ENCODE measurements around the gene C4BPB.

The C4BPB gene

GRCh38 chr1:207047505-207047904 is 41.2 kb upstream of the C4BPB start:
- no peak overlapping the region for H2AK5ac ChIP-seq (ENCODE audit: low read length)
- no peak overlapping the region for H2BK15ac ChIP-seq (replicated peaks; ENCODE audit: low read depth)
- no peaks in the 10 kb centered on the region for H3K4me1 ChIP-seq (ENCODE audit: control insufficient read depth, low read depth, low read length)
- no peak overlapping the region for H3K18ac ChIP-seq (ENCODE audit: low read length)
- no peaks in the 10 kb centered on the region for H3K27me3 ChIP-seq (ENCODE audit: insufficient read depth, low read length, poor library complexity)
- H3K4ac ChIP-seq (ENCODE audit: low read depth, low read length): no peak overlapping the region
- H4K8ac ChIP-seq (ENCODE audit: low read depth, low read length): no peak overlapping the region
- peaks cover 26% of the 10 kb centered on the region for H3K79me2 ChIP-seq (ENCODE audit: control insufficient read depth, insufficient read depth, low read length)
- H2BK5ac ChIP-seq (ENCODE audit: low read length): no peak overlapping the region
- no peak overlapping the region for H3K23ac ChIP-seq (ENCODE audit: low read length)
- no peak overlapping the region for H3K56ac ChIP-seq (ENCODE audit: low read length)
- H3K9ac ChIP-seq (ENCODE audit: low read length): no peak overlapping the region
- H4K5ac ChIP-seq (ENCODE audit: low read length): no peak overlapping the region
- no peak overlapping the region for H3K4me2 ChIP-seq (ENCODE audit: low read length)
- DNase-seq: no peak
- H3K36me3 ChIP-seq (ENCODE audit: control insufficient read depth, insufficient read depth, low read length): peaks cover 3% of the 10 kb centered on the region
- WGBS (ENCODE audit: extremely low coverage, insufficient coverage, low lambda C conversion rate): no CpG with 5 or more reads among the region's 1 CpG
- H3K27ac ChIP-seq (ENCODE audit: low read depth, low read length): no peak overlapping the region
- no peak overlapping the region for H3K4me3 ChIP-seq (ENCODE audit: low read length)
- no peak overlapping the region for H2BK120ac ChIP-seq (ENCODE audit: low read depth, low read length)
- peaks cover 3% of the 10 kb centered on the region for H3K79me1 ChIP-seq (ENCODE audit: low read length)

- peaks cover 26% of the 10 kb centered on the region for H3K79me2 ChIP-seq (ENCODE audit: control insufficient read depth, insufficient read depth, low read length)
- H3K79me1 ChIP-seq (ENCODE audit: low read length): peaks cover 3% of the 10 kb centered on the region
- H3K4ac ChIP-seq (ENCODE audit: low read depth, low read length): no peak overlapping the region
- H2AK5ac ChIP-seq (ENCODE audit: low read length): no peak overlapping the region
- no peak overlapping the region for H2BK5ac ChIP-seq (ENCODE audit: low read length)
- no peak overlapping the region for H3K23ac ChIP-seq (ENCODE audit: low read length)
- no peak overlapping the region for H3K56ac ChIP-seq (ENCODE audit: low read length)
- no peaks in the 10 kb centered on the region for H3K27me3 ChIP-seq (ENCODE audit: insufficient read depth, low read length, poor library complexity)
- no peak overlapping the region for H3K4me2 ChIP-seq (ENCODE audit: low read length)
- no peaks in the 10 kb centered on the region for H3K4me1 ChIP-seq (ENCODE audit: control insufficient read depth, low read depth, low read length)
- H3K27ac ChIP-seq (ENCODE audit: low read depth, low read length): no peak overlapping the region
- H3K18ac ChIP-seq (ENCODE audit: low read length): no peak overlapping the region
- H2BK120ac ChIP-seq (ENCODE audit: low read depth, low read length): no peak overlapping the region
- H3K36me3 ChIP-seq (ENCODE audit: control insufficient read depth, insufficient read depth, low read length): peaks cover 3% of the 10 kb centered on the region
- WGBS (ENCODE audit: extremely low coverage, insufficient coverage, low lambda C conversion rate): no CpG with 5 or more reads among the region's 6 CpGs
- no peak overlapping the region for H3K4me3 ChIP-seq (ENCODE audit: low read length)
- H4K8ac ChIP-seq (ENCODE audit: low read depth, low read length): no peak overlapping the region
- no peak overlapping the region for H4K5ac ChIP-seq (ENCODE audit: low read length)
- no peak overlapping the region for H3K9ac ChIP-seq (ENCODE audit: low read length)
- no peak for DNase-seq
- no peak overlapping the region for H2BK15ac ChIP-seq (replicated peaks; ENCODE audit: low read depth)
Observed at GRCh38 chr1:207048041-207048440, 40.6 kb upstream of the C4BPB start.

- Histone ChIP-seq H3K27me3 (ENCODE audit: insufficient read depth, low read length, poor library complexity) (no peaks in the 10 kb centered on the region), H4K8ac (ENCODE audit: low read depth, low read length) (no peak overlapping the region), H3K79me1 (ENCODE audit: low read length) (peaks cover 3% of the 10 kb centered on the region), H3K23ac (ENCODE audit: low read length) (no peak overlapping the region), H3K4me3 (ENCODE audit: low read length) (no peak overlapping the region), H3K79me2 (ENCODE audit: control insufficient read depth, insufficient read depth, low read length) (peaks cover 26% of the 10 kb centered on the region), H2BK15ac (replicated peaks; ENCODE audit: low read depth) (no peak overlapping the region), H2AK5ac (ENCODE audit: low read length) (no peak overlapping the region), H3K18ac (ENCODE audit: low read length) (no peak overlapping the region), H4K5ac (ENCODE audit: low read length) (no peak overlapping the region), H3K4me2 (ENCODE audit: low read length) (no peak overlapping the region), H3K4me1 (ENCODE audit: control insufficient read depth, low read depth, low read length) (no peaks in the 10 kb centered on the region), H3K36me3 (ENCODE audit: control insufficient read depth, insufficient read depth, low read length) (peaks cover 3% of the 10 kb centered on the region), H3K4ac (ENCODE audit: low read depth, low read length) (no peak overlapping the region), H3K9ac (ENCODE audit: low read length) (no peak overlapping the region), H2BK120ac (ENCODE audit: low read depth, low read length) (no peak overlapping the region), H3K56ac (ENCODE audit: low read length) (no peak overlapping the region), H2BK5ac (ENCODE audit: low read length) (no peak overlapping the region), H3K27ac (ENCODE audit: low read depth, low read length) (no peak overlapping the region)
- WGBS (ENCODE audit: extremely low coverage, insufficient coverage, low lambda C conversion rate): no CpG with 5 or more reads among the region's 4 CpGs
- DNase-seq: no peak
Observed at GRCh38 chr1:207049054-207049453, 39.6 kb upstream of the C4BPB start.

GRCh38 chr1:207049514-207049913 is 39.1 kb upstream of the C4BPB start:
- H3K4me2 ChIP-seq (ENCODE audit: low read length): peak overlapping the region; percentile 8
- no peak overlapping the region for H2BK15ac ChIP-seq (replicated peaks; ENCODE audit: low read depth)
- no peak overlapping the region for H4K5ac ChIP-seq (ENCODE audit: low read length)
- no peak overlapping the region for H3K23ac ChIP-seq (ENCODE audit: low read length)
- peaks cover 3% of the 10 kb centered on the region for H3K36me3 ChIP-seq (ENCODE audit: control insufficient read depth, insufficient read depth, low read length)
- H3K79me1 ChIP-seq (ENCODE audit: low read length): peaks cover 3% of the 10 kb centered on the region
- no peak overlapping the region for H2AK5ac ChIP-seq (ENCODE audit: low read length)
- H2BK120ac ChIP-seq (ENCODE audit: low read depth, low read length): no peak overlapping the region
- no peak overlapping the region for H3K56ac ChIP-seq (ENCODE audit: low read length)
- H3K4ac ChIP-seq (ENCODE audit: low read depth, low read length): no peak overlapping the region
- no peak overlapping the region for H3K18ac ChIP-seq (ENCODE audit: low read length)
- no peak overlapping the region for H3K27ac ChIP-seq (ENCODE audit: low read depth, low read length)
- no peak overlapping the region for H3K4me3 ChIP-seq (ENCODE audit: low read length)
- H4K8ac ChIP-seq (ENCODE audit: low read depth, low read length): no peak overlapping the region
- no peaks in the 10 kb centered on the region for H3K4me1 ChIP-seq (ENCODE audit: control insufficient read depth, low read depth, low read length)
- no peaks in the 10 kb centered on the region for H3K27me3 ChIP-seq (ENCODE audit: insufficient read depth, low read length, poor library complexity)
- peaks cover 26% of the 10 kb centered on the region for H3K79me2 ChIP-seq (ENCODE audit: control insufficient read depth, insufficient read depth, low read length)
- no peak overlapping the region for H2BK5ac ChIP-seq (ENCODE audit: low read length)
- no peak for DNase-seq
- peak overlapping the region; percentile 32 for H3K9ac ChIP-seq (ENCODE audit: low read length)
- no CpG with 5 or more reads among the region's 8 CpGs for WGBS (ENCODE audit: extremely low coverage, insufficient coverage, low lambda C conversion rate)

GRCh38 chr1:207049974-207050391 is 38.7 kb upstream of the C4BPB start:
- Histone ChIP-seq H3K4me2 (ENCODE audit: low read length) (peak overlapping the region; percentile 56), H3K4ac (ENCODE audit: low read depth, low read length) (no peak overlapping the region), H3K9ac (ENCODE audit: low read length) (peak overlapping the region; percentile 92), H3K56ac (ENCODE audit: low read length) (peak overlapping the region; percentile 93), H3K79me1 (ENCODE audit: low read length) (peaks cover 3% of the 10 kb centered on the region), H2BK15ac (replicated peaks; ENCODE audit: low read depth) (no peak overlapping the region), H2BK120ac (ENCODE audit: low read depth, low read length) (no peak overlapping the region), H3K18ac (ENCODE audit: low read length) (no peak overlapping the region), H3K4me3 (ENCODE audit: low read length) (peak overlapping the region; percentile 75), H3K36me3 (ENCODE audit: control insufficient read depth, insufficient read depth, low read length) (peaks cover 3% of the 10 kb centered on the region), H3K27ac (ENCODE audit: low read depth, low read length) (peak overlapping the region; percentile 87), H3K4me1 (ENCODE audit: control insufficient read depth, low read depth, low read length) (no peaks in the 10 kb centered on the region), H2BK5ac (ENCODE audit: low read length) (no peak overlapping the region), H3K79me2 (ENCODE audit: control insufficient read depth, insufficient read depth, low read length) (peaks cover 26% of the 10 kb centered on the region), H2AK5ac (ENCODE audit: low read length) (no peak overlapping the region), H4K8ac (ENCODE audit: low read depth, low read length) (no peak overlapping the region), H4K5ac (ENCODE audit: low read length) (no peak overlapping the region), H3K23ac (ENCODE audit: low read length) (no peak overlapping the region), H3K27me3 (ENCODE audit: insufficient read depth, low read length, poor library complexity) (no peaks in the 10 kb centered on the region)
- WGBS (ENCODE audit: extremely low coverage, insufficient coverage, low lambda C conversion rate): no CpG with 5 or more reads among the region's 6 CpGs
- peak; percentile 63 for DNase-seq

GRCh38 chr1:207050480-207051190 is 38.0 kb upstream of the C4BPB start:
- Histone ChIP-seq H3K27ac (ENCODE audit: low read depth, low read length) (peak overlapping the region; percentile 87), H3K9ac (ENCODE audit: low read length) (peak overlapping the region; percentile 92), H3K79me2 (ENCODE audit: control insufficient read depth, insufficient read depth, low read length) (peaks cover 25% of the 10 kb centered on the region), H3K56ac (ENCODE audit: low read length) (peak overlapping the region; percentile 93), H3K79me1 (ENCODE audit: low read length) (peaks cover 3% of the 10 kb centered on the region), H3K4me2 (ENCODE audit: low read length) (peak overlapping the region; percentile 59), H3K36me3 (ENCODE audit: control insufficient read depth, insufficient read depth, low read length) (peaks cover 3% of the 10 kb centered on the region), H3K4me1 (ENCODE audit: control insufficient read depth, low read depth, low read length) (no peaks in the 10 kb centered on the region), H2BK5ac (ENCODE audit: low read length) (no peak overlapping the region), H3K23ac (ENCODE audit: low read length) (no peak overlapping the region), H3K4ac (ENCODE audit: low read depth, low read length) (peak overlapping the region; percentile 28), H3K18ac (ENCODE audit: low read length) (peak overlapping the region; percentile 64), H4K5ac (ENCODE audit: low read length) (peak overlapping the region; percentile 28), H3K27me3 (ENCODE audit: insufficient read depth, low read length, poor library complexity) (no peaks in the 10 kb centered on the region), H4K8ac (ENCODE audit: low read depth, low read length) (no peak overlapping the region), H2BK120ac (ENCODE audit: low read depth, low read length) (no peak overlapping the region), H3K4me3 (ENCODE audit: low read length) (peak overlapping the region; percentile 75), H2AK5ac (ENCODE audit: low read length) (no peak overlapping the region), H2BK15ac (replicated peaks; ENCODE audit: low read depth) (no peak overlapping the region)
- peak; percentile 95 for DNase-seq
- WGBS (ENCODE audit: extremely low coverage, insufficient coverage, low lambda C conversion rate): no CpG with 5 or more reads among the region's 47 CpGs

Measured in mesendoderm (in vitro differentiated cells).